ENCODE results near the gene ZNF79. TPM values are rescaled to one million over a fixed set of nuclear protein-coding genes. Genes with fewer than 3 reads are reported as not detected.

Gene ZNF79
- 1 to 10 TPM; 6.3 to 7.9 (median 7.6) TPM for total RNA-seq
- 3.2 TPM for polyA plus RNA-seq
- long read RNA-seq, donor 1, transcript ZNF79-203 (5 exons, 2,192 nt), result major isoform, 10 of 16 reads
- long read RNA-seq, donor 1, partial matches to known transcripts, result 1 of 16 reads
- long read RNA-seq, donor 1, other reads (novel, unspliced or antisense), result 1 of 16 reads
- long read RNA-seq, donor 2, partial matches to known transcripts, result 0 of 3 reads
- long read RNA-seq, donor 2, other reads (novel, unspliced or antisense), result 2 of 3 reads
- long read RNA-seq, donor 3, transcript ZNF79-203 (5 exons, 2,192 nt), result major isoform, 11 of 24 reads
- long read RNA-seq, donor 3, transcript ZNF79-201 (5 exons, 2,078 nt), result minor isoform, 6 of 24 reads
- long read RNA-seq, donor 3, partial matches to known transcripts, result 0 of 24 reads
- long read RNA-seq, donor 3, other reads (novel, unspliced or antisense), result 5 of 24 reads
- long read RNA-seq, donor 4, partial matches to known transcripts, result 0 of 2 reads
- long read RNA-seq, donor 4, other reads (novel, unspliced or antisense), result 0 of 2 reads

GRCh38 chr9:127423934-127424675 is at the start of gene ZNF79:
Gene ZNF79 (plus strand): TSS chr9:127424382. CDS start chr9:127424788, 406 bp downstream.
- under 1% methylated on average over 54 of the region's 54 CpGs for WGBS
- H3K4me1 ChIP-seq (ENCODE audit: control insufficient read depth, insufficient read depth, low read length), result no peaks in the 10 kb centered on the region
- intact Hi-C loops (cut with DNase I), result no loop called here

GRCh38 chr9:127380479-127380878 is 43.7 kb upstream of the ZNF79 start:
- no peak overlapping the region for H3K27ac ChIP-seq (ENCODE audit: low read length)
- intact Hi-C loops (cut with DNase I), result no loop called here
- DNase-seq, result no peak
- WGBS, result 96% methylated on average over 3 of the region's 3 CpGs
- H3K9me3 ChIP-seq (ENCODE audit: control insufficient read depth, low read length), result no peaks in the 10 kb centered on the region
- ATAC-seq, result no peak
- H3K4me3 ChIP-seq (ENCODE audit: low read length), result no peak overlapping the region
- H3K4me1 ChIP-seq (ENCODE audit: control insufficient read depth, insufficient read depth, low read length), result no peaks in the 10 kb centered on the region
- H3K27me3 ChIP-seq (ENCODE audit: control insufficient read depth, insufficient read depth), result no peaks in the 10 kb centered on the region

More at GRCh38 chr9:127423934-127424675, at the start of gene ZNF79:
- H3K9me3 ChIP-seq (ENCODE audit: control insufficient read depth, low read length), result no peaks in the 10 kb centered on the region
- no peaks in the 10 kb centered on the region for H3K27me3 ChIP-seq (ENCODE audit: control insufficient read depth, insufficient read depth)
- peak within 1 kb of the TSS; percentile 96 for H3K27ac ChIP-seq (ENCODE audit: low read length)
- ATAC-seq (peak; percentile 98), DNase-seq (peak; percentile 94 to 98 (median 98))
- peak within 1 kb of the TSS; percentile 76 for H3K4me3 ChIP-seq (ENCODE audit: low read length)

- no peak for ATAC-seq
- H3K27me3 ChIP-seq (ENCODE audit: control insufficient read depth, insufficient read depth), result no peaks in the 10 kb centered on the region
- no peak overlapping the region for H3K4me3 ChIP-seq (ENCODE audit: low read length)
- no peaks in the 10 kb centered on the region for H3K9me3 ChIP-seq (ENCODE audit: control insufficient read depth, low read length)
- 73% methylated on average over 2 of the region's 2 CpGs for WGBS
- H3K4me1 ChIP-seq (ENCODE audit: control insufficient read depth, insufficient read depth, low read length), result no peaks in the 10 kb centered on the region
- DNase-seq, result no peak
- no peak overlapping the region for H3K27ac ChIP-seq (ENCODE audit: low read length)
- intact Hi-C loops (cut with DNase I), result no loop called here
Observed at GRCh38 chr9:127382541-127382940, 41.6 kb upstream of the ZNF79 start.

GRCh38 chr9:127384016-127384730 is 40.0 kb upstream of the ZNF79 start:
- Histone ChIP-seq H3K4me3 (ENCODE audit: low read length) (no peak overlapping the region), H3K27ac (ENCODE audit: low read length) (no peak overlapping the region), H3K9me3 (ENCODE audit: control insufficient read depth, low read length) (no peaks in the 10 kb centered on the region), H3K27me3 (ENCODE audit: control insufficient read depth, insufficient read depth) (no peaks in the 10 kb centered on the region), H3K4me1 (ENCODE audit: control insufficient read depth, insufficient read depth, low read length) (no peaks in the 10 kb centered on the region)
- ATAC-seq, result no peak
- WGBS, result 84% methylated on average over 11 of the region's 11 CpGs
- intact Hi-C loops (cut with DNase I), result no loop called here
- DNase-seq, result no peak

- intact Hi-C loops (cut with DNase I), result no loop called here
Observed at GRCh38 chr9:127384901-127385300, 39.3 kb upstream of the ZNF79 start.

GRCh38 chr9:127386249-127386648 is 37.9 kb upstream of the ZNF79 start:
- no peaks in the 10 kb centered on the region for H3K9me3 ChIP-seq (ENCODE audit: control insufficient read depth, low read length)
- no peak overlapping the region for H3K27ac ChIP-seq (ENCODE audit: low read length)
- WGBS, result 81% methylated on average over 4 of the region's 4 CpGs
- DNase-seq (no peak), ATAC-seq (no peak)
- no peaks in the 10 kb centered on the region for H3K4me1 ChIP-seq (ENCODE audit: control insufficient read depth, insufficient read depth, low read length)
- intact Hi-C loops (cut with DNase I), result no loop called here
- H3K27me3 ChIP-seq (ENCODE audit: control insufficient read depth, insufficient read depth), result no peaks in the 10 kb centered on the region
- no peak overlapping the region for H3K4me3 ChIP-seq (ENCODE audit: low read length)

More at GRCh38 chr9:127384901-127385300, 39.3 kb upstream of the ZNF79 start:
- Histone ChIP-seq H3K4me3 (ENCODE audit: low read length) (no peak overlapping the region), H3K4me1 (ENCODE audit: control insufficient read depth, insufficient read depth, low read length) (no peaks in the 10 kb centered on the region), H3K9me3 (ENCODE audit: control insufficient read depth, low read length) (no peaks in the 10 kb centered on the region), H3K27ac (ENCODE audit: low read length) (no peak overlapping the region), H3K27me3 (ENCODE audit: control insufficient read depth, insufficient read depth) (no peaks in the 10 kb centered on the region)
- 84% methylated on average over 13 of the region's 13 CpGs for WGBS
- ATAC-seq (no peak), DNase-seq (no peak)

GRCh38 chr9:127386981-127387380 is 37.2 kb upstream of the ZNF79 start:
- ATAC-seq (no peak), DNase-seq (no peak)
- Histone ChIP-seq H3K27me3 (ENCODE audit: control insufficient read depth, insufficient read depth) (no peaks in the 10 kb centered on the region), H3K27ac (ENCODE audit: low read length) (no peak overlapping the region), H3K4me3 (ENCODE audit: low read length) (no peak overlapping the region), H3K4me1 (ENCODE audit: control insufficient read depth, insufficient read depth, low read length) (no peaks in the 10 kb centered on the region), H3K9me3 (ENCODE audit: control insufficient read depth, low read length) (no peaks in the 10 kb centered on the region)
- WGBS, result 83% methylated on average over 10 of the region's 10 CpGs
- intact Hi-C loops (cut with DNase I), result no loop called here

GRCh38 chr9:127388037-127388855 is 35.9 kb upstream of the ZNF79 start:
- Histone ChIP-seq H3K27me3 (ENCODE audit: control insufficient read depth, insufficient read depth) (no peaks in the 10 kb centered on the region), H3K4me3 (ENCODE audit: low read length) (no peak overlapping the region), H3K9me3 (ENCODE audit: control insufficient read depth, low read length) (no peaks in the 10 kb centered on the region), H3K4me1 (ENCODE audit: control insufficient read depth, insufficient read depth, low read length) (no peaks in the 10 kb centered on the region), H3K27ac (ENCODE audit: low read length) (no peak overlapping the region)
- DNase-seq (peak in 1 of 3 donors; percentile 67), ATAC-seq (peak; percentile 93 to 95)
- intact Hi-C loops (cut with DNase I), result no loop called here
- WGBS, result 58% methylated on average over 10 of the region's 10 CpGs

- H3K9me3 ChIP-seq (ENCODE audit: control insufficient read depth, low read length), result no peaks in the 10 kb centered on the region
- no peak overlapping the region for H3K27ac ChIP-seq (ENCODE audit: low read length)
- ATAC-seq (no peak), DNase-seq (no peak)
- H3K4me3 ChIP-seq (ENCODE audit: low read length), result no peak overlapping the region
- H3K27me3 ChIP-seq (ENCODE audit: control insufficient read depth, insufficient read depth), result no peaks in the 10 kb centered on the region
- intact Hi-C loops (cut with DNase I), result no loop called here
- 54% methylated on average over 6 of the region's 6 CpGs for WGBS
- no peaks in the 10 kb centered on the region for H3K4me1 ChIP-seq (ENCODE audit: control insufficient read depth, insufficient read depth, low read length)
Observed at GRCh38 chr9:127388856-127389238, 35.3 kb upstream of the ZNF79 start.
